ENCODE measurements around the gene RGS10.

RGS10 gene

DNA sequence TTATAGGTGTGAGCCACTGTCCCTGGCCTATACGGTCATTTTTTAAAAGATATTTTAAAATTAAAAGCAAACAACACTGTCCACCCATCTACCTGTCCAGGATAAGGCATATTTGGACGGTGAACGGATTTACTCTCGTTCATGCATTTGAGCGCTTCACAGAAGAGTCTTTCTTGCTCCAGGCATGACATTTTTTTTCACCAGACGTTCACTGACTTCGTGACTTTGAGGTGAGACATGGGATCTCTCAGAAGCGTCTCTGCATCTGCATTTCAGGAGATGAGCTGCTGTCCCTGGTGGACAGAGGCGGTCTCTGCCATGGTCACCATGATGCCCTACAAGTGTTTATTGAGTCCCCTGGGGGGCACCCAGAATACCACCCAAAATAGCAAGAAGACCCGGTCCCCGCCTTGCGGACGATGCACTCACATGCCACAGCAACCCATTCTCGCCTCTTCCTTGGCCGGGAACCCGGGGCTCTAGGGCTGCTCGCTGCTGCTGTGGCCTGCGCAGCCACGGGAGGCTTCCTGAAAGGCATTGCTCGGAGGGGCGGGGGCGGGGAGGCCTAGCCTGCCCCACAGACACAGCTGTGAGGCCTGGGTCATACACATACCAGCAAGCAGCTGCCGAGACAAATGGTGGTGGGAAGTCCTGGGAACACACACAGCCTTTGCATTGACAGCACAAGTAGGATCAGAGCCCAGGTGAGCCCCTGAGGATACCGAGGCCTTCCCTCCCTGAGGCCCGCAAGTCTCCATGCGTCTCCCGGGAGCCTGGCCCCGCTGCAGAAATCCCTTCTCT, 84.4 kb downstream of the RGS10 start:
- H3K4me3 Mint-ChIP-seq: no peak overlapping the region
- no peak for DNase-seq (ENCODE audit: low spot score)
- peaks cover 14% of the 10 kb centered on the region for H3K36me3 Mint-ChIP-seq (ENCODE audit: low read depth)
- H3K27me3 Mint-ChIP-seq (ENCODE audit: low read depth): peaks cover under 1% of the 10 kb centered on the region
- peaks cover 10% of the 10 kb centered on the region for H3K9me3 Mint-ChIP-seq
- no peak overlapping the region for H3K27ac Mint-ChIP-seq
- H3K4me1 Mint-ChIP-seq (ENCODE audit: low read depth): peaks cover 9% of the 10 kb centered on the region

DNA sequence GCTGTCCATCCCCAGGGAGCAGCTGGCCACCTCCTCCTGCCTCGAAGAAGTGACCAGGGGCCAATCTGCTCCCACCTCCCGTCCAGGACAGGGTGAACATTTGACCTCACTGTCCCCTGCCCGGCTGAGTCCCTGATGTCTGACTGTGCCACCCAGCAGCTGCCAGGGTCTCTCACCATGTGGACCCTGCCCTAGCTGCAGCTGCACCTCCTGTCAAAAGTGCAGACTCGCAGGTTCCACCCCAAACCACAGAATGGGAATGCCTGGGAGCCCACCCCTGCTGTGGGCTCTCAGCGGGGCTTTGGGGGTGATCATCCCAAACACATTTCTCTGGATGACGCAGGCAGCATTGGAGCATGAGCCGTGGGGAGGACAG, 86.1 kb downstream of the RGS10 start:
- peaks cover 6% of the 10 kb centered on the region for H3K36me3 Mint-ChIP-seq (ENCODE audit: low read depth)
- no peaks in the 10 kb centered on the region for H3K27me3 Mint-ChIP-seq (ENCODE audit: low read depth)
- H3K9me3 Mint-ChIP-seq: no peaks in the 10 kb centered on the region
- DNase-seq (ENCODE audit: low spot score): no peak
- H3K4me1 Mint-ChIP-seq (ENCODE audit: low read depth): peaks cover 8% of the 10 kb centered on the region
- no peak overlapping the region for H3K4me3 Mint-ChIP-seq
- no peak overlapping the region for H3K27ac Mint-ChIP-seq

- peaks cover 6% of the 10 kb centered on the region for H3K36me3 Mint-ChIP-seq (ENCODE audit: low read depth)
- no peak overlapping the region for H3K4me3 Mint-ChIP-seq
- no peak overlapping the region for H3K27ac Mint-ChIP-seq
- DNase-seq (ENCODE audit: low spot score): no peak
- no peaks in the 10 kb centered on the region for H3K27me3 Mint-ChIP-seq (ENCODE audit: low read depth)
- H3K9me3 Mint-ChIP-seq: no peaks in the 10 kb centered on the region
- H3K4me1 Mint-ChIP-seq (ENCODE audit: low read depth): peaks cover 4% of the 10 kb centered on the region
These were observed 86.7 kb downstream of the RGS10 start for GRCh38 chr10:119455609-119456434.

DNA sequence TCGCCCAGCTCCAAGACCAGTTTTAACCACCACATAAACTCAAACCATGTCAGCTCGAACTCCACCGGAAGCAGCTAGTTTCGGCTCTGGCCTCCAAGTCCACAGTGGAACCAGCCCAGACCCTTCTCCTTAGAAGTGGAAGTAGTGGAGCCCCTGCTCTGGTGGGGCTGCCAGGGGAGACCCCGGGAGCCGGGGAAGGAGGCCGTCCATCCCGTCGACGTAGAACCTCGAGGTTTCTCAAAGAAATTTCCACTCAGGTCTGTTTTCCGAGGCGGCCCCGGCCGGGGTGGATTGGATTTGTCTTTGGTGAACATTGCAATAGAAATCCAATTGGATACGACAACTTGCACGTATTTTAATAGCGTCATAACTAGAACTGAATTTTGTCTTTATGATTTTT, 87.5 kb downstream of the RGS10 start:
- Mint-ChIP-seq H3K27me3 (ENCODE audit: low read depth) (no peaks in the 10 kb centered on the region), H3K9me3 (no peaks in the 10 kb centered on the region), H3K4me1 (ENCODE audit: low read depth) (no peaks in the 10 kb centered on the region), H3K27ac (no peak overlapping the region), H3K36me3 (ENCODE audit: low read depth) (peaks cover 8% of the 10 kb centered on the region), H3K4me3 (no peak overlapping the region)
- DNase-seq (ENCODE audit: low spot score): no peak

DNA sequence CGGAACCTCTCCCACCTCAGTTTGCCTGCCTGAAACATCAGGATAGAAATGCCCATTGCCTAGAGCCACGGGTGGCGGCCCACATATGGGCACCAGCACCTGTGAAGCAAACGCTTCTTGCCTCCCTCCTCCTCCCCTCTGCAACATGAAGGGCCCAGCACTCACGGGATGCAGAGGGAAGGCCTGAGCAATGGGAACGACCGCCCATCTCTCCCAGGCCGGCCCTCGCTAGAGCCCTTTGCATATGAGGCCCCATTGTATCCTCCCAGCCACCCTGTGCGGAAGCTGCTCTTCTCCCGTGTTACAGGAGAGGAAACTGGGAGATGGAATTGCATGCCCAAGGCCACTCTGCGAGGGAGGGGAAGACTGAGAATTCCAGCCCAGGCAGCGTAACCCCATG, 88.2 kb downstream of the RGS10 start:
- DNase-seq (ENCODE audit: low spot score): no peak
- Mint-ChIP-seq H3K27ac (no peak overlapping the region), H3K4me1 (ENCODE audit: low read depth) (no peaks in the 10 kb centered on the region), H3K36me3 (ENCODE audit: low read depth) (peaks cover 12% of the 10 kb centered on the region), H3K9me3 (no peaks in the 10 kb centered on the region), H3K4me3 (no peak overlapping the region), H3K27me3 (ENCODE audit: low read depth) (no peaks in the 10 kb centered on the region)

GRCh38 chr10:119453313-119453712, 89.2 kb downstream of the RGS10 start:
- DNase-seq (ENCODE audit: low spot score): no peak
- peaks cover 16% of the 10 kb centered on the region for H3K36me3 Mint-ChIP-seq (ENCODE audit: low read depth)
- H3K27me3 Mint-ChIP-seq (ENCODE audit: low read depth): no peaks in the 10 kb centered on the region
- no peaks in the 10 kb centered on the region for H3K9me3 Mint-ChIP-seq
- H3K4me3 Mint-ChIP-seq: no peak overlapping the region
- no peaks in the 10 kb centered on the region for H3K4me1 Mint-ChIP-seq (ENCODE audit: low read depth)
- no peak overlapping the region for H3K27ac Mint-ChIP-seq

GRCh38 chr10:119452396-119452795, 90.1 kb downstream of the RGS10 start:
- Mint-ChIP-seq H3K4me1 (ENCODE audit: low read depth) (no peaks in the 10 kb centered on the region), H3K36me3 (ENCODE audit: low read depth) (peaks cover 21% of the 10 kb centered on the region), H3K4me3 (no peak overlapping the region), H3K27ac (no peak overlapping the region), H3K9me3 (no peaks in the 10 kb centered on the region), H3K27me3 (ENCODE audit: low read depth) (no peaks in the 10 kb centered on the region)
- DNase-seq (ENCODE audit: low spot score): no peak

DNA sequence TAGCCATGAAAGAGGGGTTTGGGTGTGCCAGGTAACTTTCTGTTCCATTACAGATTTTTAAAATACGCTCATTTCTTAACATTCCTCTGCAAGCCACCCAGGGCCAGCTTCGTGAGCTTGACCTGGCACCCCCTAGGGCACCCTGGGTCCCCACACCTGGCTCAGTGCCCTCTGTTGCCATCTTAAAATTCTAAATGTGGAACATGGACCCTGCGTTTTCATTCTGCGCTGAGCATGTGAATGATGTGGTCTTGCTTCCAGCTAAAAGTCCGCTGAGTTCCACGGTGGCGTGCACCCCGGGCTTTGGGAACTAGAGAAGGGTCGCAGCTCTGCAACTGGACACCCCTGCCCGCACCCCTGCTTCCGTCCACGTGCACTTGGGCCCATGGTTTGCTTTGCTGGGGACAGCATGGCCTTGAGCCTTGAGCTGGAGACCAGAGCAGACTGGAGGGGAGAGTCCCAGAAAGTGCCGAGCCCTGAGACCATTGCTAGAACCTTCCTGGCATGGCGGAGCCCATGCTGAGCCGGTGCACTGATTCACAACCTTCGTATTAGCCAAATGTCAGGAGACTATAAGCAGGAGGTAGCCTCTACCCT, 91.1 kb downstream of the RGS10 start:
- DNase-seq (ENCODE audit: low spot score): no peak
- no peak overlapping the region for H3K27ac Mint-ChIP-seq
- no peaks in the 10 kb centered on the region for H3K9me3 Mint-ChIP-seq
- H3K27me3 Mint-ChIP-seq (ENCODE audit: low read depth): no peaks in the 10 kb centered on the region
- peaks cover 23% of the 10 kb centered on the region for H3K36me3 Mint-ChIP-seq (ENCODE audit: low read depth)
- H3K4me1 Mint-ChIP-seq (ENCODE audit: low read depth): no peaks in the 10 kb centered on the region
- H3K4me3 Mint-ChIP-seq: no peak overlapping the region

- Mint-ChIP-seq H3K27ac (no peak overlapping the region), H3K9me3 (no peaks in the 10 kb centered on the region), H3K36me3 (ENCODE audit: low read depth) (peaks cover 26% of the 10 kb centered on the region), H3K27me3 (ENCODE audit: low read depth) (no peaks in the 10 kb centered on the region), H3K4me3 (no peak overlapping the region), H3K4me1 (ENCODE audit: low read depth) (peaks cover 3% of the 10 kb centered on the region)
- no peak for DNase-seq (ENCODE audit: low spot score)
These were observed 91.8 kb downstream of the RGS10 start for GRCh38 chr10:119450606-119451299.

Measured in T-helper 2 cell treated with Interferon-gamma antibody and Interleukin-4, amounts not matched to agents 5 μg/mL and 100 μg/mL, for 36 hours (primary cell).